ENCODE results near the gene KREMEN2.

GRCh38 chr16:2955779-2956578 lies 8.1 kb upstream of the KREMEN2 start:
- TF ChIP-seq CTCF (IDR thresholded peaks at IDR 0.05) = no peak
- TF ChIP-seq POLR2A (IDR thresholded peaks at IDR 0.05) = no peak

All from esophagus squamous epithelium (tissue), 4 donors.